AG20443 (cell line): ENCODE measurements around the gene SEC24B.
"Not testable (repeated sequence)": the region's sequence is repeated elsewhere in the genome, so short reads cannot be mapped to it uniquely, and the experiment has no call there.

Experiments
- DNase-seq: peaks from one replicate; pipeline ENCODE4 v3.0.0; 2012; ENCODE audit warnings: low spot score, mixed read lengths

SEC24B gene

DNA sequence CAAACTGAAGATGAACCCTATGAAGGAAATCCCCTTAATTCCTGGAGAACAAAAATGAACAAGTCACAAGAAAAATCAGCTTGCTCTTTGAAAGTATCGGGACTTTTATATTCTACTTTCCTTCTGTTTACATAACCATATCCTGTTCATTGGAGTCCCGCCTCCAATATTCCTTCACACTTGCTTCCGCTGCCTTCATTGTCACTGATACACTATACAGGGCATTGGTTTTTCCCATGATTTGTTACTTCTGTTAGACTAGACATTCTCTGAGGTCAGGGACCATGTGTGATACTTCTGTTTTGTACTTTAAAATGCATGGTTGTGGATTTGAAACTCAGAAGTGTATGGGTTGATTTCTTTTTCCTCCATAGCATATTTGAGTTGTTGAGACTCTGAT lies 145.2 kb downstream of the SEC24B start:
- no peak for DNase-seq

DNA sequence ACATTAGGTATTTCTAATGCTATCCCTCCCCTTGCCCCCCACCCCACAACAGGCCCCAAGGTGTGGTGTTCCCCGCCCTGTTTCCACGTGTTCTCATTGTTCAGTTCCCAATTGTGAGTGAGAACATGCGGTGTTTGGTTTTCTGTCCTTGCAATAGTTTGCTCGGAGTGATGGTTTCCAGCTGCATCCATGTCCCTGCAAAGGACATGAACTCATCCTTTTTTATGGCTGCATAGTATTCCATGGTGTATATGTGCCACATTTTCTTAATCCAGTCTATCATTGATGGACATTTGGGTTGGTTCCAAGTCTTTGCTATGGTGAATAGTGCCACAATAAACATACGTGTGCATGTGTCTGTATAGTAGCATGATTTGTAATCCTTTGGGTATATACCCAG lies 146.4 kb downstream of the SEC24B start:
- not testable (repeated sequence) for DNase-seq

GRCh38 chr4:109588176-109588575 lies 154.6 kb downstream of the SEC24B start:
- DNase-seq: no peak

GRCh38 chr4:109589119-109589518 lies 155.5 kb downstream of the SEC24B start:
- DNase-seq: no peak

DNA sequence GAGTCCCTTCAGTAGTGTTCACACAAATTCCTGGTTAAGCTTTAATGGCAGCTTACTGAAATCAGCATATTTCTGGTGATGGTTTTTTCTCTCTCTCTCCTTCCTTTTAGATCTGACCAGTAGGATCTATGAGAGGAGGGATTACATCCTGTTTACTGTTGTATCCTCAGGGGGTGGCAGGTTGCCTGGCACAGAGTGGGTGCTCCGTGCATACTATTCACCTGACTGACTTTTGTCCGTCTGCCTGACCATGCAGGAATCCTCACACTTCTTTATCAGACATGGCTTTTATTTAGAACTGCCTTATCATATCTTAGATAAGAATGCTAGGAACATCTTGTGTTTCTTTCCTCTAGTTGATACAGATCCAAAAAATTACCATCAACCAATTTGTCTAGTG lies 156.0 kb downstream of the SEC24B start:
- no peak for DNase-seq
